GM19043 (cell line): ENCODE data around the gene TOP2B.

Experiments used
- ATAC-seq: cut with Tn5 transposase; IDR thresholded peaks from one replicate; pipeline ENCODE4 v1.9.1; 2021; ENCODE audit warnings: low read depth; ENCODE audit not compliant: unreplicated experiment

The TOP2B gene

GRCh38 chr3:25586553-25586952 is 78.2 kb downstream of the TOP2B start:
- ATAC-seq = no peak

DNA sequence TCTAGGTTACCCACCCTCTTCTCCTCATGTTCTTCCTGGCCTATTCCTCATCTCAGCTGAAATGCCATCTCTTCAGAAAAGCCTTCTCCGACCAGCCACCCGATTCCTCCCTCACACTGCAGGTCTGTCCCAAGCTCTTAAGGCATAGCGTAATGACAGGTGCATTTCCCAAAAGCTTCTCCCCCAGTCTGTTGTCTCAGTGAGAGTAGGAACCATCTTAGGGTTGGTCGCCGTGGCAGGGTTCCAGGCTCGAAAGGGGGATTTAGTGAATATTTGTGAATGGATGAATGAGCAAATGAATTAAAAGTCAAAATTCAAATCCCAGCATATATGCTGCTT is 78.6 kb downstream of the TOP2B start:
- ATAC-seq = no peak

DNA sequence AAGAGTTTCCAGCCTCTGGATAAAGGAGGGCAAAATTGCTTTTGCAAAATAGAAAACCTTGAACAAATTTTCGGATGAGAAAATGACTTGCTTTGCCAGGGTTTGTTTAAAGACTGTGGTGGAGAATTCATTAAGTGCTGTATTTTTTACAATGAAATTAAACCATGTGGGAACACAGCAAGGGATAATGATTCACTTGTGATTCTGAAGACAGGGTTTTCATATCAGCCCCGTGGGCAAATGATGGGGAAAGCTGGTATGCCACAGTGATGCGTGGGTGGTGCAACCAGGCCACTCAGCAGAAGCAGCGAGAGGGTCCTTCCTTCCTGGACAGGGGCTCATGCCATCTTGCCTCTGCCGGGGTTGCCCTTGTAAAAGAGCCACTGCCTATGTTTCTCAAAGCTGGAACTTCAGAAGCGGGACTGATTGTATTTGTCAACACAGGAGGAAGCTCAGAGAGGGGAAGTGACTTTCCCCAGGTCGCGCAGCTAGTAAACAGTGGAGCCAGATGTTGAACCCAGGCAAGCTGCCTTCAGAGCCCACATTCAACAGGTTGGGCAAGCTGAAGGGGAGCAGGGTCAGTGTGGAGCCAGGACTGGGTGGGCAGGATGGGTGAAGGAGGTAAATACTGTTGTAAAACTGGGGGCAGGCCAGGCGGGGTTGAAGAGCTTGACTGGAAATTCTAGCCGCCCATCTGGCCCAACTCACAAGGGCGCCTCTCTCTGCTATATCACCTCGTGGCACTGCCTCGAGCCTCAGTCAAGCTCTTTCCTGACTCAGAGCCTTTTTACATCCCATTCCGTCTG is 79.1 kb downstream of the TOP2B start:
- no peak for ATAC-seq

DNA sequence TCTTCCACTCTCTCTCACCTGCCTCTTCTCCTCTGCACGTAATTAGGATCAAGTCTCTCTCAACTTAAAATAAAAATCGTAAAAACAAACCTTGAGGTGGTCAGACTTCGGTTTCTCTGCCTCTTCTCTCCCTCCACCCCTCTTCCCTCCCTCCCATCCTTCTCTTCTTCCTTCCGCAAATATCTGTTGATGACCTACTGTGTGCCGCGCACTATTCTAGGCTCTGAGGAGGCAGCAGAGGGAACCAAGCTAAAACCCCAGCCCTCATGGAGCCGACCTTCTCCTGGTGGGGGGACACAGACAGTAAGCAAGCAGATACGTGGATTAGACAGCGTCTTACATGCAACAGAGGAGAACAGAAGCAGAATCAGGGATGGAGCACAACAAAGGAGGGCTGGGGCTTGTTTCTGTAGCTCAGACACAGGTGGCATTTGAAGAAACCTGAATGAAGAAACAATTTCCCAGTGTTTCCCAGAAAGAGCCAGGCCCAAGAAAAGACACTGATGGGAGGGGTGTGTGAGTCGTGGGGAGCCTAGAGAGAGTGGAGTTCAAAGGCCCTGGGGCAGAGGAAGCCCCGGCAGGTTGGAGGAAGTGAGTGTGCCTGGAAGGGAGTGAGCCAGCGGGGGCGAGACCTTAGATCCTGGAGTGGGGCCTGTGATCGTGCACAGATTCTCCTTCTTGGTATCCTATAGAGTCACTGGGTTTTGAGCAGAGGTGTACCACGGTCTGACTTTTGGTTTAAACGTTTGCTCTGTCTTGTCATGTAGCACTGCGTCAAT is 80.5 kb downstream of the TOP2B start:
- no peak for ATAC-seq

DNA sequence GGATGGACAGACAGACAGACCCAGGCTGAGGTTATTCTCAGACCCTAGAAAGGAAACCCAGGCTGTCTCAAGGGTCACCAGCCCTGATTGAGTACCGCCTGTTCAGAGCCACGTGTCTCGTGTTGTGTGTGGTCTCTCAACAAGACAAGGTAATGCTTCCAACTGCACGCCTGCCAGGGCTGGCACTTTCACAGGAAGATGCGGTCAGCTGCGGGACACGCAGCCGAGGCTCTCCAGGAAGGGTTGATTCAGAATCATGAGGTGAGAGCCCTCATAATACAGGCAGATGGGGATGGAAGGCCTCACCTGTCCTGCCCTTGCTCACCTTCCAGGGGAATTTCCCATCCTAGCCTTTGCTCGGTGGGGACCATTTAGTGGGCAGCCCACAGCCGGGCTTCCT is 81.4 kb downstream of the TOP2B start:
- no peak for ATAC-seq

DNA sequence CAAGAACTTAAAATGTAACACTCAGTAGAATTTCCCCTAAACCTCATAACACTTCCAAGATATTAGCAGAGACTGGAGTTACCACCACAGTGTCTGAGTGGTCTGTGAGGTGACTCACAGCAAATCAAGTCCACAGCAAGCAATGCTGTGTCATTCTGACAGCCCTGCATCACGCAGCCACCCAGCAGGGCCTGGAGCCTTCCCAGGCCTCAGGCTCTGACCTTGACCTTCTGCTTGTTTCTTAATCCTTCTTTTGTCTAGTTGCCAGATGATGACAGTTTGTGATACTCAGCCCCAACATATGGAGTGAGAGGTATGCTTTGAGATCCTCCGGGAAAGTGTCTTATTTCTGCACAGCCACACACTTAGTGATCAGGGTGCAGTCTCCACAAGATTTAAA is 82.5 kb downstream of the TOP2B start:
- no peak for ATAC-seq

- ATAC-seq = no peak
Observed at GRCh38 chr3:25581823-25582222, 82.9 kb downstream of the TOP2B start.

- ATAC-seq = no peak
Observed at GRCh38 chr3:25581335-25581734, 83.4 kb downstream of the TOP2B start.

GRCh38 chr3:25580534-25580933 is 84.2 kb downstream of the TOP2B start:
- ATAC-seq = no peak

- ATAC-seq = no peak
Observed at GRCh38 chr3:25578059-25578458, 86.6 kb downstream of the TOP2B start.

DNA sequence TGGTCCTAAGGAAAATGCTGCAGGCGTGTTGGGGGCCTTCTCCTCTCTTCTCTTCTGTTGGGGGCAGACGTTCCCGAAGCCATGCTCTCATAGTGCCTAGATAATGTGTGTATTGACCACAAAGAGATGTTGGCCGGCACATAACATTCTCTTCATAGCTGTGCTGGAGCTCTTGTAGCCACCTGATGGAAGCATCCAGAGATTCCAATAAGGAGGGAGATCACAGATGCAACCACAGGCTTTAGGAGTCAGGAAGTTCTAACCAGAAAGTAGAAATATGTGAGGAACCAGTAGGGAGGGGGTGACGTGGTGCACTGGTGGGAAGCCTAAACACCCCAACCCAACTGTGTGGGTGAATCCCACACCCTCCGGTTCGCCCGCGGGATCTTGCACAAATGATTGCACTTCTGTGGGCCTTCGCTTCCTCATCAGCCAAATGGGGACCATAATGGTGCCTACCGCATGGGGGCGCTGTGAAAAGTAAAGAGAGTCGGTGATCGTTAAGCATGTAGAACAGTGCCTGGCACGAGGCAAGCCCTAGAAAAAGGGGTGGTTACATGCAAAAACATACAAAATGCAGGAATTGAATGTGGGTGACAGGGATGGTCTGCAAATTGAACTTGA is 87.8 kb downstream of the TOP2B start:
- no peak for ATAC-seq

GRCh38 chr3:25576146-25576545 is 88.6 kb downstream of the TOP2B start:
- no peak for ATAC-seq

DNA sequence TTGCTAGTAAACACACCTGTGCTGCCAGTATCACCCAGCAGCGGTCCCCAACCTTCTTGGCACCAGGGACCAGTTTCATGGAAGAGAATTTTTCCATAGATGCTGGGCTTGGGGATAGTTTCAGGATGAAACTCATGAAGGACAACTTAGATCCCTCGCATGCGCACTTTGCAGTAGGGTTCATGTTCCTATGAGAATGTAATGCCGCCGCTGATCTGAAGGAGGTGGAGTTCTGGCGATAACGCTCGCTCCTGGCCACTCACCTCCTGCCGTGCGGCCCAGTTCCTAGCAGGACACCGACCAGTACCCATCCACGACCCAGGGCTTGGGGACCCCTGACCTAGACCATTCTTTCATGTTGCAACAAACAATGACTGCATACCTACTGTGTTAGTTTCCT is 89.7 kb downstream of the TOP2B start:
- no peak for ATAC-seq

DNA sequence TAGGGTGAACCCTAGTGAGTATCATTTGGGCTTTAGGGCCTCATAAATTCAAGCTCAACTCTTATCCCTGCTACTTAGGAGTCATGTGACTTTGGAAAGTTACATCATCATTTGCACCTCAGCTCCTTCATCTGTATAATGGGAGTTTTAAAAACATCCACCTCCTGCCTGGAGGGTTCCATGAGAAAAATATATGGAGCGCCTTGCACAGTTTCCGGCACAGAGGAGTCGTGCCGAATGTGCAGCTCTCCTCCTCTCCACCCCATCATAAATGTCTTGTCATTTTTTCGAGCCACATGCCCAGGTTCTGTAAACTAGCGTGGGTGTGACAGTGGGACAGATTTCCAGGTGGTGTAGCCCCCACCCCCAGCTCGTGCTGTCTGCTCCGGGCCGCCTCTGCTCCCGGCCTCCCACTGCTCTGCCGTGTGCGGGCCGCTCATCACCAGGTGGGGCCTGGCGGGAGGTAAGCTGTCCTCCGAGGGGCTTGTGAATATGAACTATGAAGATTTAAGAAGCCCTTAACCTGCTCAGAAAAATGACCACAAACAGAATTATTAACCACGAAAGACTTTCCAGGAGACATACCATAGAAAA is 90.4 kb downstream of the TOP2B start:
- no peak for ATAC-seq

GRCh38 chr3:25573386-25574171 is 91.1 kb downstream of the TOP2B start:
- ATAC-seq = no peak

DNA sequence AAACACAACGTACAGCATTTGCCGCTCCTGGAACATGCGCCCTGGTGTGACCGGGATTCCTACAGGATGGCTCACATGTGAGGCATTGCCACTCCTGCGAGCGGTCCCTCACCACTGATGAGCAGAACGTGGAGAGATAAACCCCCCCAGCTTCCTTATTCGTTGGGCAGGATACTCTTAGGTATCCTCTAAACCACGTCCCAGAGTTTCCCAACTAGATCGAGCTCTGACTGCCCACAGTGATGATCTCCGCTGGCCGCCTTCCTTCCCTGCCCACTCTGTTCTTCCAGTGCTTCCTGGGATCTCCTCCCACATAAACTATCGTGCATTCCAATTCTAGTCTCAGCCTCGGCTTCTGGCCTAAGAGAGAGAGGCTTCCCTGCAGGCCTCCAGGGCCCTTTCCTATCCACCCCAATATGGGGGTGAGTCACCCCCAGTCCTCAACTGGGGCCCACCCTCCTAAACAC is 91.8 kb downstream of the TOP2B start:
- ATAC-seq = no peak

- ATAC-seq = no peak
Observed at GRCh38 chr3:25572336-25572735, 92.4 kb downstream of the TOP2B start.

GRCh38 chr3:25571285-25571684 is 93.4 kb downstream of the TOP2B start:
- no peak for ATAC-seq

- ATAC-seq = no peak
Observed at GRCh38 chr3:25568525-25569078, 96.1 kb downstream of the TOP2B start.
